ENCODE measurements around the gene SLC40A1.

GRCh38 chr2:189595417-189595816 lies 14.8 kb upstream of the SLC40A1 start:
- TF ChIP-seq, protein P1, sequence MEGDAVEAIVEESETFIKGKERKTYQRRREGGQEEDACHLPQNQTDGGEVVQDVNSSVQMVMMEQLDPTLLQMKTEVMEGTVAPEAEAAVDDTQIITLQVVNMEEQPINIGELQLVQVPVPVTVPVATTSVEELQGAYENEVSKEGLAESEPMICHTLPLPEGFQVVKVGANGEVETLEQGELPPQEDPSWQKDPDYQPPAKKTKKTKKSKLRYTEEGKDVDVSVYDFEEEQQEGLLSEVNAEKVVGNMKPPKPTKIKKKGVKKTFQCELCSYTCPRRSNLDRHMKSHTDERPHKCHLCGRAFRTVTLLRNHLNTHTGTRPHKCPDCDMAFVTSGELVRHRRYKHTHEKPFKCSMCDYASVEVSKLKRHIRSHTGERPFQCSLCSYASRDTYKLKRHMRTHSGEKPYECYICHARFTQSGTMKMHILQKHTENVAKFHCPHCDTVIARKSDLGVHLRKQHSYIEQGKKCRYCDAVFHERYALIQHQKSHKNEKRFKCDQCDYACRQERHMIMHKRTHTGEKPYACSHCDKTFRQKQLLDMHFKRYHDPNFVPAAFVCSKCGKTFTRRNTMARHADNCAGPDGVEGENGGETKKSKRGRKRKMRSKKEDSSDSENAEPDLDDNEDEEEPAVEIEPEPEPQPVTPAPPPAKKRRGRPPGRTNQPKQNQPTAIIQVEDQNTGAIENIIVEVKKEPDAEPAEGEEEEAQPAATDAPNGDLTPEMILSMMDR (conservative IDR thresholded peaks at IDR 0.05; ENCODE audit: low read length): no peak
- TF ChIP-seq EZH2phosphoT487 (IDR thresholded peaks at IDR 0.05; ENCODE audit: borderline replicate concordance): no peak
